Keratinocyte (primary cell): ENCODE measurements around the gene GCNT1. TPM values are rescaled to one million over a fixed set of nuclear protein-coding genes. Genes with fewer than 3 reads are reported as not detected.

ENCODE experiments used
- DNase-seq: peaks from one replicate; pipeline ENCODE4 v3.0.0-alpha.2; 2011; ENCODE audit warnings: low read depth, missing footprints, low spot score
- FAIRE-seq: peaks from 2 replicates; lab custom pipeline; 2011; peaks lifted over from hg19 to GRCh38; lab: Jason Lieb, UNC
- H2AFZ ChIP-seq: 2 replicates; pipeline ENCODE4 v1.6.0; 2012; ENCODE audit warnings: low read length, control low read depth, inconsistent platforms; ENCODE audit not compliant: control insufficient read depth
- H3K27ac ChIP-seq: 2 replicates; pipeline ENCODE4 v1.5.1; 2011; ENCODE audit warnings: low read length; ENCODE audit not compliant: control insufficient read depth, insufficient read depth
- H3K27me3 ChIP-seq: 3 replicates; pipeline ENCODE4 v1.6.0; 2011; ENCODE audit warnings: low read length; ENCODE audit not compliant: control insufficient read depth, insufficient read depth; ENCODE audit errors: extremely low read depth
- H3K36me3 ChIP-seq, 2 experiments: 2 replicates in 1 of 2; 3 replicates in 1 of 2; pipeline ENCODE4 v1.5.1; 2011; ENCODE audit warnings: low read length in 2 of 2, mild to moderate bottlenecking in 1 of 2; ENCODE audit not compliant: control insufficient read depth in 2 of 2, insufficient read depth in 2 of 2; ENCODE audit errors: extremely low read depth in 1 of 2
- H3K4me1 ChIP-seq: 3 replicates; pipeline ENCODE4 v1.5.1; 2011; ENCODE audit warnings: low read length; ENCODE audit not compliant: control insufficient read depth, insufficient read depth; ENCODE audit errors: extremely low read depth
- H3K4me2 ChIP-seq: 3 replicates; pipeline ENCODE4 v1.6.0; 2011; ENCODE audit warnings: low read depth, low read length; ENCODE audit not compliant: control insufficient read depth, insufficient read depth; ENCODE audit errors: extremely low read depth
- H3K4me3 ChIP-seq, 3 experiments: fragments of 200-600 bp in 1 of 3; sonication (generic) in 1 of 3; 2 replicates in 2 of 3; 3 replicates in 1 of 3; pipeline ENCODE4 v1.5.1; 2011 to 2016; ENCODE audit warnings: low read length in 3 of 3, mild to moderate bottlenecking in 3 of 3, control low read depth in 2 of 3, inconsistent platforms in 1 of 3, low read depth in 1 of 3, mixed read lengths in 1 of 3, mixed run types in 1 of 3, moderate library complexity in 1 of 3; ENCODE audit not compliant: control insufficient read depth in 2 of 3, insufficient read depth in 2 of 3; ENCODE audit errors: extremely low read depth in 1 of 3
- H3K79me2 ChIP-seq: 2 replicates; pipeline ENCODE4 v1.6.0; 2012; ENCODE audit warnings: low read length; ENCODE audit not compliant: control insufficient read depth, insufficient read depth
- H3K9ac ChIP-seq: 3 replicates; pipeline ENCODE4 v1.6.0; 2011; ENCODE audit warnings: low read length; ENCODE audit not compliant: control insufficient read depth, insufficient read depth; ENCODE audit errors: extremely low read depth
- H3K9me1 ChIP-seq: 3 replicates; pipeline ENCODE4 v1.6.0; 2011; ENCODE audit warnings: low read length; ENCODE audit not compliant: control insufficient read depth, insufficient read depth; ENCODE audit errors: extremely low read depth
- H3K9me3 ChIP-seq: 2 replicates; pipeline ENCODE4 v1.5.1; 2012; ENCODE audit warnings: low read depth, low read length; ENCODE audit not compliant: control insufficient read depth
- H4K20me1 ChIP-seq: 3 replicates; pipeline ENCODE4 v1.6.0; 2011; ENCODE audit warnings: low read length; ENCODE audit not compliant: control insufficient read depth, insufficient read depth; ENCODE audit errors: extremely low read depth
- EZH2 ChIP-seq: IDR thresholded peaks from one replicate; pipeline ENCODE4 v1.6.1; 2012; ENCODE audit warnings: inconsistent platforms, mild to moderate bottlenecking, low read length, moderate library complexity
- dilution Hi-C: fragments of 300-500 bp; cut with MboI; formaldehyde crosslinking; loops from one replicate; pipeline ENCODE4 v1.7.0; 2020; ENCODE audit warnings: low sequenced_read_pairs; ENCODE audit not compliant: extremely low pct_ligation_motif_present
- polyA plus RNA-seq, 5 experiments: library from polyadenylated mRNA; depleted of rRNA in 3 of 5; stranded (reverse) in 3 of 5; stranded (forward) in 1 of 5; unstranded in 1 of 5; fragments of >200 nt; gene quantifications; 1 replicate in 1 of 5; 2 replicates in 3 of 5; 3 replicates in 1 of 5; pipeline versions ENCODE4 v1.2.1 to v1.2.3, GENCODE V29; 2011 to 2012; ENCODE audit warnings: missing spikeins in 2 of 5, low read depth in 1 of 5, low replicate concordance in 1 of 5
- TF ChIP-seq, protein P1 (sequence below), 3 experiments: IDR thresholded peaks in 1 of 3; conservative IDR thresholded peaks in 1 of 3; optimal IDR thresholded peaks in 1 of 3; 2 replicates in 2 of 3; 3 replicates in 1 of 3; pipeline versions ENCODE3 to v1.5.1; 2011; ENCODE audit warnings: low read length in 3 of 3, mild to moderate bottlenecking in 3 of 3, moderate library complexity in 2 of 3, control low read depth in 1 of 3, inconsistent platforms in 1 of 3; ENCODE audit not compliant: insufficient read depth in 2 of 3; ENCODE audit errors: extremely low read depth in 1 of 3

Gene GCNT1
- polyA plus RNA-seq, 1 donor (not counting 4 experiments of a cell fraction or from before 2014, with no cell fraction given), result 7.5 TPM

DNA sequence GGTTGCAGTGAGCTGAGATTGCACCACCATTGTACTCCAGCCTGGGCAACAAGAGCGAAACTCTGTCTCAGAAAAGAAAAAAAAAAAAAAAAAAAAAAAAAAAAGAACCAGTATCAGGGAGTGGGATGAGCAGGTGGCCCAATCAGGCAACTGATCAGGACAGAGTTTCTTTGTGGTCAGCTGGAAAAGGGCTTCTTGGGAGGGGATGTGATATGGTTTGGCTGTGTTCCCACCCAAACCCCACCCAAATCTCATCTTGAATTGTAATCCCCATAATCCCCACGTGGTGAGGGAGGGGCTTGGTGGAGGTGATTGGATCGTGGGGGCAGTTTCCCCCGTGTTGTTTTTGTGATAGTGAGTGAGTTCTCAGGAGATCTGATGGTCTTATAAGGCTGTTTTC is 4.7 kb upstream of the GCNT1 start:
- no peak overlapping the region for H2AFZ ChIP-seq
- TF ChIP-seq, protein P1, sequence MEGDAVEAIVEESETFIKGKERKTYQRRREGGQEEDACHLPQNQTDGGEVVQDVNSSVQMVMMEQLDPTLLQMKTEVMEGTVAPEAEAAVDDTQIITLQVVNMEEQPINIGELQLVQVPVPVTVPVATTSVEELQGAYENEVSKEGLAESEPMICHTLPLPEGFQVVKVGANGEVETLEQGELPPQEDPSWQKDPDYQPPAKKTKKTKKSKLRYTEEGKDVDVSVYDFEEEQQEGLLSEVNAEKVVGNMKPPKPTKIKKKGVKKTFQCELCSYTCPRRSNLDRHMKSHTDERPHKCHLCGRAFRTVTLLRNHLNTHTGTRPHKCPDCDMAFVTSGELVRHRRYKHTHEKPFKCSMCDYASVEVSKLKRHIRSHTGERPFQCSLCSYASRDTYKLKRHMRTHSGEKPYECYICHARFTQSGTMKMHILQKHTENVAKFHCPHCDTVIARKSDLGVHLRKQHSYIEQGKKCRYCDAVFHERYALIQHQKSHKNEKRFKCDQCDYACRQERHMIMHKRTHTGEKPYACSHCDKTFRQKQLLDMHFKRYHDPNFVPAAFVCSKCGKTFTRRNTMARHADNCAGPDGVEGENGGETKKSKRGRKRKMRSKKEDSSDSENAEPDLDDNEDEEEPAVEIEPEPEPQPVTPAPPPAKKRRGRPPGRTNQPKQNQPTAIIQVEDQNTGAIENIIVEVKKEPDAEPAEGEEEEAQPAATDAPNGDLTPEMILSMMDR (optimal IDR thresholded peaks at IDR 0.05 in 1 of 3, IDR thresholded peaks at IDR 0.05 in 1 of 3, conservative IDR thresholded peaks at IDR 0.05 in 1 of 3; ENCODE audit: extremely low read depth in 1 of 3, insufficient read depth in 2 of 3, low read length in 3 of 3), result no peak
- no peak for TF ChIP-seq EZH2
- H3K4me1 ChIP-seq, result no peaks in the 10 kb centered on the region
- H3K4me2 ChIP-seq, result no peak overlapping the region
- H3K9me3 ChIP-seq, result no peaks in the 10 kb centered on the region
- dilution Hi-C loops, result no loop called here
- H3K9ac ChIP-seq, result no peak overlapping the region
- no peaks in the 10 kb centered on the region for H3K36me3 ChIP-seq
- H3K9me1 ChIP-seq, result no peaks in the 10 kb centered on the region
- FAIRE-seq, result no peak
- H3K4me3 ChIP-seq, result no peak overlapping the region
- no peaks in the 10 kb centered on the region for H3K79me2 ChIP-seq
- no peaks in the 10 kb centered on the region for H3K27me3 ChIP-seq
- no peak overlapping the region for H3K27ac ChIP-seq
- no peak for DNase-seq
- H4K20me1 ChIP-seq, result no peaks in the 10 kb centered on the region

DNA sequence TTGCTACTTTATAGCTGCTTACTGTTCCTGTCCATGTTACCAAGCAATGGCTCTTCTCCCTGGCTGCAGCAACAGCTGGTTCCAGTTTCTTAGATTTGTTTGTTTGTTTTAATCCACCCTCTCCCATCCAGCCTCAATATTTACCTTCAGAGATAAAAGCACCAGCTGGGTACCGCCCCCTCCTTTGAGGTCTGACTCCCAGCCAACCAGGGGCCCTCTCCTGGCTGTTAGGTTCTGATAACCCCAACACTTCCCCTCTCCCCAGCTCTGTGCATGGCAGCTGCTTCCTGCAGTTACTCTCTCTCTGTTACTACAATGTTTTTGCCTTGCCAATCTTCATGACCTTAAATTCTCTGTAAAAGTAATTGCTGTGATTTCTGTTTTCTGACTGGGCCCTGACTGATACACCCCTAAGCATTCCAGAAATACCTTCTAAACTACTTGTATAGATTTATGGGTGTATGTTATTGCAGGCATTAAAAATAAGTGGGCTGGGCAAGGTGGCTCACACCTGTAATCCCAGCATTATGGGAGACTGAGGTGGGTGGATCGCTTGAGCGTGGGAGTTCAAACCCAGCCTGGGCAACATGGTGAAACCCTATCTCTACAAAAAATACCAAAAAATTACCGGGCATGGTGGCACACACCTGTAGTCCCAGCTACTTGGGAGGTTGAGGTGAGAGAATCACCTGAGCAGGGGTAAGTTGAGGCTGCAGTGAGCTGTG is 2.6 kb upstream of the GCNT1 start:
- no peaks in the 10 kb centered on the region for H3K36me3 ChIP-seq
- H4K20me1 ChIP-seq, result no peaks in the 10 kb centered on the region
- no peaks in the 10 kb centered on the region for H3K9me3 ChIP-seq
- no peak for TF ChIP-seq EZH2
- TF ChIP-seq, protein P1 (optimal IDR thresholded peaks at IDR 0.05 in 1 of 3, IDR thresholded peaks at IDR 0.05 in 1 of 3, conservative IDR thresholded peaks at IDR 0.05 in 1 of 3; ENCODE audit: extremely low read depth in 1 of 3, insufficient read depth in 2 of 3, low read length in 3 of 3), result no peak
- peaks cover 11% of the 10 kb centered on the region for H3K4me1 ChIP-seq
- no peak overlapping the region for H3K27ac ChIP-seq
- H3K9me1 ChIP-seq, result no peaks in the 10 kb centered on the region
- no peak overlapping the region for H2AFZ ChIP-seq
- dilution Hi-C loops, result no loop called here
- no peak overlapping the region for H3K9ac ChIP-seq
- H3K79me2 ChIP-seq, result no peaks in the 10 kb centered on the region
- H3K27me3 ChIP-seq, result no peaks in the 10 kb centered on the region
- H3K4me2 ChIP-seq, result no peak overlapping the region
- FAIRE-seq, result no peak
- DNase-seq, result no peak
- no peak overlapping the region for H3K4me3 ChIP-seq
